Activated CD8-positive, alpha-beta T cell treated with anti-CD3 and anti-CD28 coated beads for 36 hours (primary cell): Measurements from ENCODE around the gene NFIA. TPM values are rescaled to one million over a fixed set of nuclear protein-coding genes. Genes with fewer than 3 reads are reported as not detected.

ENCODE experiments used
- ATAC-seq: fragments of 200-7000 bp; cut with Tn5 transposase; one replicate; pipeline ENCODE4 v1.10.0; 2021; ENCODE audit warnings: mild to moderate bottlenecking, moderate library complexity
- CTCF ChIA-PET: fragments of 350-600 bp; sonication (Branson Sonifier 250); formaldehyde crosslinking; loops from one replicate; lab custom pipeline; 2021; ENCODE audit warnings: antibody characterized with exemption; lab: Charles Lee
- POLR2A ChIA-PET: fragments of 350-600 bp; sonication (Branson Sonifier 250); formaldehyde crosslinking; loops from one replicate; lab custom pipeline; 2021; ENCODE audit warnings: antibody characterized with exemption; lab: Charles Lee
- DNase-seq: peaks from one replicate; pipeline ENCODE4 v3.0.0-alpha.2; 2020
- H3K27ac Mint-ChIP-seq: one replicate; pipeline ENCODE4 v1.8.0; 2021; ENCODE audit warnings: mild to moderate bottlenecking, mixed read lengths
- H3K27me3 Mint-ChIP-seq: one replicate; pipeline ENCODE4 v1.8.0; 2021; ENCODE audit warnings: mixed read lengths
- H3K36me3 Mint-ChIP-seq: one replicate; pipeline ENCODE4 v1.8.0; 2021; ENCODE audit warnings: low read depth, mixed read lengths
- H3K4me1 Mint-ChIP-seq: one replicate; pipeline ENCODE4 v1.8.0; 2021; ENCODE audit warnings: low read depth, mixed read lengths
- H3K4me3 Mint-ChIP-seq: one replicate; pipeline ENCODE4 v1.8.0; 2021; ENCODE audit warnings: mild to moderate bottlenecking, moderate library complexity, mixed read lengths
- H3K9me3 Mint-ChIP-seq: one replicate; pipeline ENCODE4 v1.8.0; 2021; ENCODE audit warnings: mixed read lengths
- CTCF ChIP-seq: fragments of 200-600 bp; IDR thresholded peaks from one replicate; pipeline ENCODE4 v1.8.0; 2022; ENCODE audit warnings: antibody characterized with exemption, mild to moderate bottlenecking
- intact Hi-C: fragments of 100-400 bp; cut with micrococcal nuclease; formaldehyde crosslinking; loops from one replicate; pipeline ENCODE4 v1.10.0; 2022
- total RNA-seq, 2 experiments: library from RNA; stranded (reverse); gene quantifications; one replicate each; pipeline ENCODE4 v1.2.3, GENCODE V29; 2021

Gene NFIA
- total RNA-seq, 2 experiments from 2014 or later: 1.9 to 2.4 TPM

- no peaks in the 10 kb centered on the region for H3K9me3 Mint-ChIP-seq
- H3K27me3 Mint-ChIP-seq: peaks cover 2% of the 10 kb centered on the region
- DNase-seq (no peak), ATAC-seq (no peak)
- ChIA-PET POLR2A (no interaction called here), CTCF (interaction anchor here (1.0 kb wide), 2 partner anchors 15 to 195 kb away, joined by 3 to 4 read pairs; no protein-coding TSS in a partner anchor)
- H3K36me3 Mint-ChIP-seq: no peaks in the 10 kb centered on the region
- intact Hi-C loops: no loop called here
- H3K4me1 Mint-ChIP-seq: no peaks in the 10 kb centered on the region
- H3K27ac Mint-ChIP-seq: no peak overlapping the region
- no peak for TF ChIP-seq CTCF
- no peak overlapping the region for H3K4me3 Mint-ChIP-seq
Observed at GRCh38 chr1:61237659-61238358, 155.4 kb downstream of the NFIA start.

GRCh38 chr1:61238359-61238665, 156.0 kb downstream of the NFIA start:
- intact Hi-C loops: no loop called here
- H3K27me3 Mint-ChIP-seq: peaks cover 2% of the 10 kb centered on the region
- no peak overlapping the region for H3K27ac Mint-ChIP-seq
- no peaks in the 10 kb centered on the region for H3K4me1 Mint-ChIP-seq
- no peak for TF ChIP-seq CTCF
- no peaks in the 10 kb centered on the region for H3K36me3 Mint-ChIP-seq
- ChIA-PET POLR2A (no interaction called here), CTCF (no interaction called here)
- no peak overlapping the region for H3K4me3 Mint-ChIP-seq
- H3K9me3 Mint-ChIP-seq: no peaks in the 10 kb centered on the region
- DNase-seq (no peak), ATAC-seq (no peak)

GRCh38 chr1:61240878-61241277, 158.5 kb downstream of the NFIA start:
- H3K4me3 Mint-ChIP-seq: no peak overlapping the region
- DNase-seq (no peak), ATAC-seq (no peak)
- peaks cover 3% of the 10 kb centered on the region for H3K4me1 Mint-ChIP-seq
- H3K27ac Mint-ChIP-seq: no peak overlapping the region
- CTCF ChIA-PET: interaction anchor here (0.7 kb wide), 1 partner anchor 574 kb away, joined by 3 read pairs; no protein-coding TSS in a partner anchor
- no peaks in the 10 kb centered on the region for H3K36me3 Mint-ChIP-seq
- intact Hi-C loops: no loop called here
- peaks cover 2% of the 10 kb centered on the region for H3K27me3 Mint-ChIP-seq
- no peaks in the 10 kb centered on the region for H3K9me3 Mint-ChIP-seq
- POLR2A ChIA-PET: no interaction called here
- TF ChIP-seq CTCF: no peak

GRCh38 chr1:61241411-61241838, 159.1 kb downstream of the NFIA start:
- H3K27ac Mint-ChIP-seq: no peak overlapping the region
- intact Hi-C loops: no loop called here
- H3K4me1 Mint-ChIP-seq: peaks cover 3% of the 10 kb centered on the region
- no peak overlapping the region for H3K4me3 Mint-ChIP-seq
- no peak for TF ChIP-seq CTCF
- H3K36me3 Mint-ChIP-seq: no peaks in the 10 kb centered on the region
- DNase-seq (no peak), ATAC-seq (no peak)
- peaks cover 2% of the 10 kb centered on the region for H3K27me3 Mint-ChIP-seq
- ChIA-PET POLR2A (no interaction called here), CTCF (interaction anchor here (0.7 kb wide), 1 partner anchor 573 kb away, joined by 3 read pairs; no protein-coding TSS in a partner anchor)
- no peaks in the 10 kb centered on the region for H3K9me3 Mint-ChIP-seq

- H3K4me3 Mint-ChIP-seq: no peak overlapping the region
- ChIA-PET CTCF (interaction anchor here (1.1 kb wide), 1 partner anchor 199 kb away, joined by 3 read pairs; no protein-coding TSS in a partner anchor), POLR2A (no interaction called here)
Observed at GRCh38 chr1:61241973-61242381, 159.6 kb downstream of the NFIA start.

More at GRCh38 chr1:61241973-61242381, 159.6 kb downstream of the NFIA start:
- ATAC-seq (no peak), DNase-seq (no peak)
- Mint-ChIP-seq H3K36me3 (no peaks in the 10 kb centered on the region), H3K4me1 (peaks cover 3% of the 10 kb centered on the region), H3K27ac (no peak overlapping the region), H3K9me3 (no peaks in the 10 kb centered on the region), H3K27me3 (peaks cover 2% of the 10 kb centered on the region)
- intact Hi-C loops: no loop called here
- no peak for TF ChIP-seq CTCF
